Transverse colon (tissue), 3 donors: Measurements from ENCODE around the gene GNG7.

Source experiments
- EP300 ChIP-seq: sonication (generic); formaldehyde crosslinking; IDR thresholded peaks from one replicate; pipeline ENCODE4 v1.6.1; 2017; ENCODE audit warnings: antibody characterized with exemption, low read depth
- POLR2A ChIP-seq: fragments of 450-650 bp; IDR thresholded peaks from one replicate; pipeline ENCODE4 v1.6.1; 2016; ENCODE audit warnings: antibody characterized with exemption, mild to moderate bottlenecking, moderate library complexity
- TF ChIP-seq, protein P1 (sequence below), 5 experiments: fragments of 200-600 bp in 3 of 5; fragments of 450-650 bp in 2 of 5; sonication (generic) in 3 of 5; IDR thresholded peaks; 1 replicate in 2 of 5; 2 replicates in 3 of 5; pipeline ENCODE4 v1.5.1; 2016 to 2017; ENCODE audit warnings: antibody characterized with exemption in 5 of 5, inconsistent platforms in 3 of 5, mild to moderate bottlenecking in 2 of 5, moderate library complexity in 1 of 5

GRCh38 chr19:2652504-2653099 is 49.9 kb downstream of the GNG7 start:
- TF ChIP-seq POLR2A (no peak), EP300 (no peak)
- TF ChIP-seq, protein P1, sequence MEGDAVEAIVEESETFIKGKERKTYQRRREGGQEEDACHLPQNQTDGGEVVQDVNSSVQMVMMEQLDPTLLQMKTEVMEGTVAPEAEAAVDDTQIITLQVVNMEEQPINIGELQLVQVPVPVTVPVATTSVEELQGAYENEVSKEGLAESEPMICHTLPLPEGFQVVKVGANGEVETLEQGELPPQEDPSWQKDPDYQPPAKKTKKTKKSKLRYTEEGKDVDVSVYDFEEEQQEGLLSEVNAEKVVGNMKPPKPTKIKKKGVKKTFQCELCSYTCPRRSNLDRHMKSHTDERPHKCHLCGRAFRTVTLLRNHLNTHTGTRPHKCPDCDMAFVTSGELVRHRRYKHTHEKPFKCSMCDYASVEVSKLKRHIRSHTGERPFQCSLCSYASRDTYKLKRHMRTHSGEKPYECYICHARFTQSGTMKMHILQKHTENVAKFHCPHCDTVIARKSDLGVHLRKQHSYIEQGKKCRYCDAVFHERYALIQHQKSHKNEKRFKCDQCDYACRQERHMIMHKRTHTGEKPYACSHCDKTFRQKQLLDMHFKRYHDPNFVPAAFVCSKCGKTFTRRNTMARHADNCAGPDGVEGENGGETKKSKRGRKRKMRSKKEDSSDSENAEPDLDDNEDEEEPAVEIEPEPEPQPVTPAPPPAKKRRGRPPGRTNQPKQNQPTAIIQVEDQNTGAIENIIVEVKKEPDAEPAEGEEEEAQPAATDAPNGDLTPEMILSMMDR (IDR thresholded peaks at IDR 0.05) = no peak
